GM18870 (cell line): Measurements from ENCODE around the gene WDR7.

Source experiments
- ATAC-seq: cut with Tn5 transposase; IDR thresholded peaks from one replicate; pipeline ENCODE4 v1.9.1; 2021; ENCODE audit warnings: moderate library complexity; ENCODE audit not compliant: unreplicated experiment

Gene WDR7

GRCh38 chr18:57026316-57026715 lies 375.2 kb downstream of the WDR7 start:
- no peak for ATAC-seq

- ATAC-seq: no peak
Observed at GRCh38 chr18:57027190-57027708, 376.1 kb downstream of the WDR7 start.

- no peak for ATAC-seq
Observed at GRCh38 chr18:57029761-57030160, 378.6 kb downstream of the WDR7 start.

- ATAC-seq: no peak
Observed at GRCh38 chr18:57030417-57030816, 379.3 kb downstream of the WDR7 start.

- no peak for ATAC-seq
Observed at GRCh38 chr18:57035590-57035989, 384.4 kb downstream of the WDR7 start.

GRCh38 chr18:57038395-57038794 lies 387.2 kb downstream of the WDR7 start:
- no peak for ATAC-seq

- ATAC-seq: no peak
Observed at GRCh38 chr18:57040175-57040574, 389.0 kb downstream of the WDR7 start.

- no peak for ATAC-seq
Observed at GRCh38 chr18:57043241-57043640, 392.1 kb downstream of the WDR7 start.

GRCh38 chr18:57048351-57048750 lies 397.2 kb downstream of the WDR7 start:
- ATAC-seq: no peak

GRCh38 chr18:57048859-57049258 lies 397.7 kb downstream of the WDR7 start:
- no peak for ATAC-seq

- ATAC-seq: no peak
Observed at GRCh38 chr18:57050310-57050949, 399.3 kb downstream of the WDR7 start.

- ATAC-seq: no peak
Observed at GRCh38 chr18:57051021-57051656, 400.0 kb downstream of the WDR7 start.

GRCh38 chr18:57051657-57052044 lies 400.5 kb downstream of the WDR7 start:
- ATAC-seq: peak; percentile 79

- peak; percentile 25 for ATAC-seq
Observed at GRCh38 chr18:57052173-57052572, 401.0 kb downstream of the WDR7 start.

GRCh38 chr18:57052759-57053158 lies 401.6 kb downstream of the WDR7 start:
- no peak for ATAC-seq

- ATAC-seq: no peak
Observed at GRCh38 chr18:57054891-57055290, 403.7 kb downstream of the WDR7 start.

- peak; percentile 95 for ATAC-seq
Observed at GRCh38 chr18:57057890-57058289, 406.7 kb downstream of the WDR7 start.

GRCh38 chr18:57058734-57059133 lies 407.6 kb downstream of the WDR7 start:
- ATAC-seq: no peak

- ATAC-seq: no peak
Observed at GRCh38 chr18:57059366-57059765, 408.2 kb downstream of the WDR7 start.

GRCh38 chr18:57060814-57061213 lies 409.7 kb downstream of the WDR7 start:
- no peak for ATAC-seq

- ATAC-seq: no peak
Observed at GRCh38 chr18:57062178-57062577, 411.0 kb downstream of the WDR7 start.

GRCh38 chr18:57062844-57063243 lies 411.7 kb downstream of the WDR7 start:
- ATAC-seq: no peak
